Nephron (organoid): ENCODE measurements around the gene ELF1.

Source experiments
- H3K27ac Mint-ChIP-seq, 3 experiments: 2 replicates each; pipeline ENCODE4 v1.8.0; 2020; ENCODE audit warnings: mixed read lengths in 3 of 3, mild to moderate bottlenecking in 2 of 3, moderate library complexity in 1 of 3
- H3K27me3 Mint-ChIP-seq: 2 replicates; pipeline ENCODE4 v1.8.0; 2021; ENCODE audit warnings: low read depth, mild to moderate bottlenecking, moderate library complexity, mixed read lengths
- H3K36me3 Mint-ChIP-seq: 2 replicates; pipeline ENCODE4 v1.8.0; 2020; ENCODE audit warnings: low read depth, mixed read lengths
- H3K4me1 Mint-ChIP-seq: 2 replicates; pipeline ENCODE4 v1.8.0; 2020; ENCODE audit warnings: mixed read lengths
- H3K4me3 Mint-ChIP-seq, 3 experiments: 2 replicates each; pipeline ENCODE4 v1.8.0; 2020; ENCODE audit warnings: mild to moderate bottlenecking in 3 of 3, mixed read lengths in 3 of 3, moderate library complexity in 2 of 3
- H3K9me3 Mint-ChIP-seq: 2 replicates; pipeline ENCODE4 v1.8.0; 2020; ENCODE audit warnings: mixed read lengths
- TF ChIP-seq, protein P1 (sequence below), 3 experiments: fragments of 200-600 bp; sonication (generic); IDR thresholded peaks; one replicate each; pipeline ENCODE4 v1.5.0; 2021; ENCODE audit warnings: antibody characterized with exemption in 3 of 3; ENCODE audit not compliant: unreplicated experiment in 3 of 3

ELF1 gene

DNA sequence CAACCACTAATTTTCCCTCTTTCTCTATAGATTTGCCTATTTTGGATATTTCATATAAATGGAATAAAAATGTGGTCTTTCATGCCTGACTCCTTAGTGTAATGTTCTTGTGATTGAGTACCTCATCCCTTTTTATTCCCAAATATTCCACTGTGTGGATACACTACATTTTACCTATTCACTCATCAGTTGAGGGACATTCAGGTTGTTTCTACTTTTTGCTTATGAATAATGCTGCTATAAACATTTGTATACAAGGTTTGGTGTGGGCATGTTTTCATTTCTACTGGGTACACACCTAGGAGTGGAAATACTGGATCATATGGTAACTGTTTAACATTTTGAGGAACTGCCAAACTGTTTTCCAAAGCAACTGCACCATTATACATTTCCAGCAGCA is 37.1 kb upstream of the ELF1 start:
- TF ChIP-seq, protein P1, sequence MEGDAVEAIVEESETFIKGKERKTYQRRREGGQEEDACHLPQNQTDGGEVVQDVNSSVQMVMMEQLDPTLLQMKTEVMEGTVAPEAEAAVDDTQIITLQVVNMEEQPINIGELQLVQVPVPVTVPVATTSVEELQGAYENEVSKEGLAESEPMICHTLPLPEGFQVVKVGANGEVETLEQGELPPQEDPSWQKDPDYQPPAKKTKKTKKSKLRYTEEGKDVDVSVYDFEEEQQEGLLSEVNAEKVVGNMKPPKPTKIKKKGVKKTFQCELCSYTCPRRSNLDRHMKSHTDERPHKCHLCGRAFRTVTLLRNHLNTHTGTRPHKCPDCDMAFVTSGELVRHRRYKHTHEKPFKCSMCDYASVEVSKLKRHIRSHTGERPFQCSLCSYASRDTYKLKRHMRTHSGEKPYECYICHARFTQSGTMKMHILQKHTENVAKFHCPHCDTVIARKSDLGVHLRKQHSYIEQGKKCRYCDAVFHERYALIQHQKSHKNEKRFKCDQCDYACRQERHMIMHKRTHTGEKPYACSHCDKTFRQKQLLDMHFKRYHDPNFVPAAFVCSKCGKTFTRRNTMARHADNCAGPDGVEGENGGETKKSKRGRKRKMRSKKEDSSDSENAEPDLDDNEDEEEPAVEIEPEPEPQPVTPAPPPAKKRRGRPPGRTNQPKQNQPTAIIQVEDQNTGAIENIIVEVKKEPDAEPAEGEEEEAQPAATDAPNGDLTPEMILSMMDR (IDR thresholded peaks at IDR 0.05; ENCODE audit: unreplicated experiment in 3 of 3), result no peak
- H3K36me3 Mint-ChIP-seq, result peaks cover 6% of the 10 kb centered on the region
- peaks cover 49% of the 10 kb centered on the region for H3K4me1 Mint-ChIP-seq
- peak overlapping the region; percentile 49 to 72 (median 67) for H3K4me3 Mint-ChIP-seq
- peaks cover 2% of the 10 kb centered on the region for H3K27me3 Mint-ChIP-seq
- peaks cover 2% of the 10 kb centered on the region for H3K9me3 Mint-ChIP-seq
- H3K27ac Mint-ChIP-seq, result peak overlapping the region; percentile 22 to 81 (median 64)

- H3K27ac Mint-ChIP-seq, result peak overlapping the region in 2 of 3 experiments; percentile 4 to 37
- peaks cover 7% of the 10 kb centered on the region for H3K9me3 Mint-ChIP-seq
- peaks cover 49% of the 10 kb centered on the region for H3K4me1 Mint-ChIP-seq
- H3K36me3 Mint-ChIP-seq, result peaks cover 15% of the 10 kb centered on the region
- H3K27me3 Mint-ChIP-seq, result no peaks in the 10 kb centered on the region
- TF ChIP-seq, protein P1 (IDR thresholded peaks at IDR 0.05; ENCODE audit: unreplicated experiment in 3 of 3), result no peak
- H3K4me3 Mint-ChIP-seq, result no peak overlapping the region
Measured at GRCh38 chr13:41054919-41055619, 36.0 kb upstream of the ELF1 start.

GRCh38 chr13:41054212-41054877 is 35.2 kb upstream of the ELF1 start:
- Mint-ChIP-seq H3K4me1 (peaks cover 43% of the 10 kb centered on the region), H3K36me3 (peaks cover 23% of the 10 kb centered on the region), H3K4me3 (peak overlapping the region in 1 of 3 experiments; percentile 29), H3K27ac (peak overlapping the region in 2 of 3 experiments; percentile 31 to 37), H3K9me3 (peaks cover 14% of the 10 kb centered on the region), H3K27me3 (no peaks in the 10 kb centered on the region)
- TF ChIP-seq, protein P1 (IDR thresholded peaks at IDR 0.05; ENCODE audit: unreplicated experiment in 3 of 3), result peak; percentile 50 to 59 (median 53)

GRCh38 chr13:41053384-41053826 is 34.3 kb upstream of the ELF1 start:
- H3K4me3 Mint-ChIP-seq, result no peak overlapping the region
- no peak overlapping the region for H3K27ac Mint-ChIP-seq
- H3K4me1 Mint-ChIP-seq, result peaks cover 36% of the 10 kb centered on the region

DNA sequence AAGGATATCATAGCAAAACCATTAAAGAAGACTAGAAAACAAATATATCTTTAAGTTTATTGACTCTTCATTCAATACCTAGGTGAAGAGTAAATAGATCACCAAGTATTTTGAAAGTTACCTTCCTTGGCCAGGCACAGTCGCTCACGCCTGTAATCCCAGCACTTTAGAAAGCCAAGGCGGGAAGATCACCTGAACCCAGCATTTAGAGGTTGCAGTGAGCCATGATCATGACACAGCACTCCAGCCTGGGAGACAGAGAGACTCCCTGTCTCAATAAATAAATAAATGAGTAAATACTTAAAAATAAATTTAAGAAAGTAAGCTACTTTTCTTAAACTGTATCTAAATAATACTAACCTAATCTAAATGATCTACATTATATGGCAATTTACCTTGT is 33.3 kb upstream of the ELF1 start:
- Mint-ChIP-seq H3K36me3 (peaks cover 38% of the 10 kb centered on the region), H3K27ac (no peak overlapping the region), H3K4me3 (no peak overlapping the region), H3K4me1 (peaks cover 30% of the 10 kb centered on the region), H3K9me3 (peaks cover 28% of the 10 kb centered on the region), H3K27me3 (no peaks in the 10 kb centered on the region)
- TF ChIP-seq, protein P1 (IDR thresholded peaks at IDR 0.05; ENCODE audit: unreplicated experiment in 3 of 3), result no peak

More at GRCh38 chr13:41053384-41053826, 34.3 kb upstream of the ELF1 start:
- peaks cover 32% of the 10 kb centered on the region for H3K36me3 Mint-ChIP-seq
- peaks cover 23% of the 10 kb centered on the region for H3K9me3 Mint-ChIP-seq
- no peaks in the 10 kb centered on the region for H3K27me3 Mint-ChIP-seq
- TF ChIP-seq, protein P1 (IDR thresholded peaks at IDR 0.05; ENCODE audit: unreplicated experiment in 3 of 3), result no peak
